ENCODE data around the gene HTT-AS. TPM values are rescaled to one million over a fixed set of nuclear protein-coding genes. Genes with fewer than 3 reads are reported as not detected.

The HTT-AS gene
- total and polyA plus RNA-seq, 2 of the 13 experiments (the other 11 are each of a cell fraction or from before 2014, with no cell fraction given) = not detected

DNA sequence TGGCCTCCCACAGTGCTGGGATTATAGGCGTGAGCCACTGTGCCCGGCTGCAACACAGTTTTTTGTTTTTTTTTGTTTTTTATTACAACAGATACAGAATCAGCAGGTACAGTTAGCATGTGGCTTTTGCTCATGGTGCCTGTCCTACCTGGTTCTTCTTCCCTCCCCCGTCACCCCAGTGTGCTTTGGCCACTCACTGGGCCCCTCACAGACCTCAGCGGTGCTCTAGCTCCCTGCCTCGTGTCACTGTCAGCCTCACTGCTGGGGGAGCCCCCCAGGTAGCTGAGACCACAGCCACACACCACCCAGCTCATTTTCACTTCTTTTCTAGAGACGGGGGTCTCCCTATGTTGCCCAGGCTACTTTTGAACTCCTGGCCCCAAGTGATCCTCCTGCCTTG, 38.7 kb downstream of the HTT-AS start:
- Histone ChIP-seq H3K27ac (ENCODE audit: extremely low read length, insufficient read depth, low read length) (no peak overlapping the region), H3K4me1 (ENCODE audit: insufficient read depth, low read length) (peaks cover 77% of the 10 kb centered on the region), H3K4me3 (replicated peaks in 1 of 3; ENCODE audit: insufficient read depth in 1 of 3, low read depth in 2 of 3, low read length in 3 of 3) (peak overlapping the region in 2 of 3 experiments; percentile 26 to 67; a peak in 4 of 6 replicates), H3K9me3 (ENCODE audit: low read length) (no peaks in the 10 kb centered on the region), H3K36me3 (replicated peaks in 1 of 2; ENCODE audit: control insufficient read depth in 1 of 2, insufficient read depth in 2 of 2, low read length in 2 of 2) (no peaks in the 10 kb centered on the region), H3K4me2 (ENCODE audit: low read depth, low read length) (peak overlapping the region; percentile 99), H3K27me3 (ENCODE audit: control insufficient read depth in 1 of 2, insufficient read depth in 2 of 2, low read length in 2 of 2) (peaks cover 2 to 37% of the 10 kb centered on the region in 2 experiments; a peak in 3 of 5 replicates), H2AFZ (ENCODE audit: low read length) (no peak overlapping the region), H3K79me2 (ENCODE audit: insufficient read depth, low read length) (no peaks in the 10 kb centered on the region), H3K9ac (ENCODE audit: insufficient read depth, low read depth, low read length) (no peak overlapping the region), H4K20me1 (ENCODE audit: insufficient read depth, low read length) (no peaks in the 10 kb centered on the region)
- ATAC-seq = no peak
- POLR2A ChIA-PET = interaction anchor here (1.3 to 1.9 kb wide), 2 partner anchors 12 to 26 kb away, joined by 3 to 7 read pairs; no protein-coding TSS in a partner anchor
- DNase-seq (ENCODE audit: low spot score) = no peak
- TF ChIP-seq ZNF333 (CRISPR knock-in tag; IDR thresholded peaks at IDR 0.05; ENCODE audit: borderline replicate concordance) = peak; percentile 53; the same call in 1 of the 2 replicates
- TF ChIP-seq ZNF713 (CRISPR knock-in tag; IDR thresholded peaks at IDR 0.05) = no peak
- TF ChIP-seq ZNF446 (CRISPR knock-in tag; IDR thresholded peaks at IDR 0.05) = no peak
- peak; percentile 27 for TF ChIP-seq MED8 (CRISPR knock-in tag; IDR thresholded peaks at IDR 0.05; ENCODE audit: insufficient replicate concordance)
- no peak for TF ChIP-seq SKI (IDR thresholded peaks at IDR 0.05; ENCODE audit: partially characterized antibody)
- TF ChIP-seq NFATC3 (CRISPR knock-in tag; IDR thresholded peaks at IDR 0.05) = no peak
- TF ChIP-seq ZNF644 (CRISPR knock-in tag; IDR thresholded peaks at IDR 0.05; ENCODE audit: low read depth) = no peak
- TF ChIP-seq ZBTB26 (CRISPR knock-in tag; IDR thresholded peaks at IDR 0.05; ENCODE audit: borderline replicate concordance) = peak; percentile 7; the same call in 1 of the 2 replicates
- TF ChIP-seq, protein P1, sequence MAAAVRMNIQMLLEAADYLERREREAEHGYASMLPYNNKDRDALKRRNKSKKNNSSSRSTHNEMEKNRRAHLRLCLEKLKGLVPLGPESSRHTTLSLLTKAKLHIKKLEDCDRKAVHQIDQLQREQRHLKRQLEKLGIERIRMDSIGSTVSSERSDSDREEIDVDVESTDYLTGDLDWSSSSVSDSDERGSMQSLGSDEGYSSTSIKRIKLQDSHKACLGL (CRISPR knock-in tag; IDR thresholded peaks at IDR 0.05) = 0 out of 2 replicates have a peak, but pooled peaks have one; percentile 21
- no peak for TF ChIP-seq ZNF350 (CRISPR knock-in tag; IDR thresholded peaks at IDR 0.05; ENCODE audit: borderline replicate concordance, low read depth)
- no peak for TF ChIP-seq ESRRA (CRISPR knock-in tag; IDR thresholded peaks at IDR 0.05; ENCODE audit: low read depth)
- TF ChIP-seq, protein P2, sequence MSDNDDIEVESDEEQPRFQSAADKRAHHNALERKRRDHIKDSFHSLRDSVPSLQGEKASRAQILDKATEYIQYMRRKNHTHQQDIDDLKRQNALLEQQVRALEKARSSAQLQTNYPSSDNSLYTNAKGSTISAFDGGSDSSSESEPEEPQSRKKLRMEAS (IDR thresholded peaks at IDR 0.05) = 0 out of 2 replicates have a peak, but pooled peaks have one; percentile 9
- no peak for TF ChIP-seq ZBTB21 (CRISPR knock-in tag; IDR thresholded peaks at IDR 0.05)
- 0 out of 2 replicates have a peak, but pooled peaks have one; percentile 30 for TF ChIP-seq MTA1 (CRISPR knock-in tag; IDR thresholded peaks at IDR 0.05; ENCODE audit: borderline replicate concordance)
- 0 out of 2 replicates have a peak, but pooled peaks have one; percentile 28 for TF ChIP-seq ZNF605 (CRISPR knock-in tag; IDR thresholded peaks at IDR 0.05)
- no peak for TF ChIP-seq FOSL2 (CRISPR knock-in tag; IDR thresholded peaks at IDR 0.05)
- FAIRE-seq = no peak
- CTCF ChIA-PET (ENCODE audit: low intra/inter-chr PET ratio, low total read pairs) = no interaction called here
- in situ Hi-C loops (cut with HindIII; ENCODE audit: extremely low pct_ligation_motif_present, low pct_unique_long_range_greater_than_20kb) (loop anchor here (5.0 kb wide), 1 partner anchor 53 kb away; no protein-coding TSS in a partner anchor), intact Hi-C loops (cut with micrococcal nuclease; ENCODE audit: unreplicated experiment) (no loop called here)
- no TSS peak for BruUV-seq (replicated peaks)
- WGBS (ENCODE audit: low lambda C conversion rate) = 54% methylated on average over 6 of the region's 6 CpGs
